ENCODE data around the gene PLA2G4D.

- no peak for TF ChIP-seq CTCF (IDR thresholded peaks at IDR 0.05; ENCODE audit: low read length)
- no peak for TF ChIP-seq EZH2 (optimal IDR thresholded peaks at IDR 0.05; ENCODE audit: low read depth, low read length)
These were observed 59.0 kb downstream of the PLA2G4D start for GRCh38 chr15:42035435-42035761.
